Measurements from ENCODE around the gene CELF4.

CELF4 gene

GRCh38 chr18:37445836-37446235 is 119.8 kb downstream of the CELF4 start:
- TF ChIP-seq FOXM1 (IDR thresholded peaks at IDR 0.05; ENCODE audit: borderline replicate concordance, low read depth) = no peak
- TF ChIP-seq YY1 (IDR thresholded peaks at IDR 0.05; ENCODE audit: low read depth) = no peak
- no peak for TF ChIP-seq CREB1 (IDR thresholded peaks at IDR 0.05; ENCODE audit: low read depth)
- no peak for TF ChIP-seq EP300 (IDR thresholded peaks at IDR 0.05; ENCODE audit: borderline replicate concordance)
- no peak for TF ChIP-seq REST (IDR thresholded peaks at IDR 0.05; ENCODE audit: low read depth)
- TF ChIP-seq EGR1 (IDR thresholded peaks at IDR 0.05) = no peak
- TF ChIP-seq TAF1 (IDR thresholded peaks at IDR 0.05; ENCODE audit: low read depth) = no peak

GRCh38 chr18:37445368-37445767 is 120.2 kb downstream of the CELF4 start:
- no peak for TF ChIP-seq NFIC (IDR thresholded peaks at IDR 0.05)
- TF ChIP-seq, protein P1, sequence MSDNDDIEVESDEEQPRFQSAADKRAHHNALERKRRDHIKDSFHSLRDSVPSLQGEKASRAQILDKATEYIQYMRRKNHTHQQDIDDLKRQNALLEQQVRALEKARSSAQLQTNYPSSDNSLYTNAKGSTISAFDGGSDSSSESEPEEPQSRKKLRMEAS (IDR thresholded peaks at IDR 0.05) = no peak
- TF ChIP-seq, protein P2, sequence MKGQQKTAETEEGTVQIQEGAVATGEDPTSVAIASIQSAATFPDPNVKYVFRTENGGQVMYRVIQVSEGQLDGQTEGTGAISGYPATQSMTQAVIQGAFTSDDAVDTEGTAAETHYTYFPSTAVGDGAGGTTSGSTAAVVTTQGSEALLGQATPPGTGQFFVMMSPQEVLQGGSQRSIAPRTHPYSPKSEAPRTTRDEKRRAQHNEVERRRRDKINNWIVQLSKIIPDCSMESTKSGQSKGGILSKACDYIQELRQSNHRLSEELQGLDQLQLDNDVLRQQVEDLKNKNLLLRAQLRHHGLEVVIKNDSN (IDR thresholded peaks at IDR 0.05) = no peak
- TF ChIP-seq CEBPB (IDR thresholded peaks at IDR 0.05) = no peak

DNA sequence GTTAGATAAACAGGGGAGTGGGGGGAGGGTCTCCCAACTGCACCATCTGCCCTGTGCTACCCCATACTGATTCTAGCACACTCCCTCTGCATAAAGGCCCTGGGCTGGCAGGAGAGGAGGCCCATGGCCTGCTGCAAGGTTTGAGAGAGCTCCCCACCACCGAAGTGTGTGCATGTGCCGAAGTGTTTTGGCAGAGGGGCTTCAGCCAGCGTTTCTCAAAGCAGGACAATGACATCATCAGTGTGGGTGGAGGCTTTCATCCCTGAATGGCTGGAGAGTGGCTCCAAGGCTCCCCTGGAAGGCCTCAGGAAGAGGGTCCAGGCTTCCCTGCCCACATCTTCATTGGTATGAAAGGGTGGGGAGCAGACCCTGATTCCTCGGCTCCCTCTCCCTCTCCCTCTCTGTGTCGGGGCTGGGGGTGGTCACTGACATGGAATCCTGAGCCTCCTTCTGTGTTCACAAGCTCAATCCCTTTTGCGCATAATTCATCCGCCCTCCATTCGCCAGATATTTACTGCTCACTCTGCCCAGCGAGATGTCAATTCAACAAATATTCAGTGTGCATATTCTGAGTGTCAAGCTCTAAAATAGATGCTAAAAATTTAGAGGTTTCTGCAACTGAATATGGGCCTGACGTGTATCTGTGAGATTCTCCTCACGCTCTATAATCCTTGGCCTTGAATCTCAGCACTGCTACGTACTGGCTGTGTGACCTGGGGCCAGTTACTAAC is 122.1 kb downstream of the CELF4 start:
- TF ChIP-seq TCF12 (IDR thresholded peaks at IDR 0.05; ENCODE audit: low read depth) = no peak
- no peak for TF ChIP-seq RAD21 (IDR thresholded peaks at IDR 0.05; ENCODE audit: low read depth)
- no peak for TF ChIP-seq CEBPB (IDR thresholded peaks at IDR 0.05)
- TF ChIP-seq ZBTB7A (IDR thresholded peaks at IDR 0.05; ENCODE audit: low read depth) = no peak

DNA sequence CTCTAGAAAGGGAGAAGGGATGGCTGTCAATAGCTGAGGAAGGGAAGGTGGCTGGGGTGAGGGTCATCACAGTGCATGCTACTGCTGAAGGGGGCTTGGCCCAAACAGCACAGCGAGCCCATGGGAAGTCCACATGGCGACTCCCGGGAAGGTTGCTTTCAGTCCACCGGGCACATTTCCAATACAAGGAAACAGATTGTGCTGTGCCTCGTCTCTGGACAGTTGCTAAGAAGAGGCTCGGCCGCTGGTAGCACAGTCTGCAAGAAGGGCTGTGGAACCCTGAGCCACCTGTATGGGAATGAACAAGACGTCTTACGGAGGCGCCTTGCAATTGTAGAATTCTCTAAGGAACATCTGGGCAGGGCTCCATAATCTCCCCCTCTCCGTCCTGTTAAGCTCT is 123.1 kb downstream of the CELF4 start:
- TF ChIP-seq EGR1 (IDR thresholded peaks at IDR 0.05) = no peak
- no peak for TF ChIP-seq ZBTB7A (IDR thresholded peaks at IDR 0.05; ENCODE audit: low read depth)
- TF ChIP-seq CEBPB (IDR thresholded peaks at IDR 0.05) = no peak
- no peak for TF ChIP-seq TEAD4 (IDR thresholded peaks at IDR 0.05)
- TF ChIP-seq EP300 (IDR thresholded peaks at IDR 0.05; ENCODE audit: borderline replicate concordance) = no peak
- TF ChIP-seq TAF1 (IDR thresholded peaks at IDR 0.05; ENCODE audit: low read depth) = no peak
- TF ChIP-seq NFIC (IDR thresholded peaks at IDR 0.05) = no peak
- TF ChIP-seq REST (IDR thresholded peaks at IDR 0.05; ENCODE audit: low read depth) = no peak
- TF ChIP-seq YY1 (IDR thresholded peaks at IDR 0.05; ENCODE audit: low read depth) = no peak
- no peak for TF ChIP-seq RAD21 (IDR thresholded peaks at IDR 0.05; ENCODE audit: low read depth)

DNA sequence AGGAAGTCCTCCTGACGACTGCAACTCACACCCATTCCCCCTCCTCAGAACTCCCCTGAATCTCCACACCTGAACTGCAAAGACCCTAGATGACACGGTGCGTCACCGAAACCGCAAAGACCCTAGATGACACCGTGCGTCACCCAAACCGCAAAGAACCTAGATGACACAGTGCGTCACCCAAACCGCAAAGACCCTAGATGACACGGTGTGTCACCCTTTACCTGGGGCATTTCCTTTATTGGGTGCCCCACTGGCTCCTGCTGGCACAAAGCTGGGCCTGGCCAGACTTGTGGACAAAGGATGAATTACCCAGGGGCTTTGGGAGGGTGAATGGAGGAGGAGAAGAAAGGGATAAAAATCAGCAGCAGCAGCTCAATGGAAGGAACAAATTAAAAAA is 123.8 kb downstream of the CELF4 start:
- TF ChIP-seq TEAD4 (IDR thresholded peaks at IDR 0.05) (no peak), EGR1 (IDR thresholded peaks at IDR 0.05) (no peak), CEBPB (IDR thresholded peaks at IDR 0.05) (no peak), REST (IDR thresholded peaks at IDR 0.05; ENCODE audit: low read depth) (no peak), ZBTB7A (IDR thresholded peaks at IDR 0.05; ENCODE audit: low read depth) (no peak), EP300 (IDR thresholded peaks at IDR 0.05; ENCODE audit: borderline replicate concordance) (no peak), YY1 (IDR thresholded peaks at IDR 0.05; ENCODE audit: low read depth) (no peak), RAD21 (IDR thresholded peaks at IDR 0.05; ENCODE audit: low read depth) (no peak), TAF1 (IDR thresholded peaks at IDR 0.05; ENCODE audit: low read depth) (no peak), CREB1 (IDR thresholded peaks at IDR 0.05; ENCODE audit: low read depth) (no peak), TCF12 (IDR thresholded peaks at IDR 0.05; ENCODE audit: low read depth) (no peak)
- TF ChIP-seq, protein P2 (IDR thresholded peaks at IDR 0.05) = no peak

Data from Ishikawa (cell line).